WTC11 (cell line): ENCODE measurements around the gene C18orf32.

ENCODE experiments used
- CBFB ChIP-seq: sonication (generic); formaldehyde crosslinking; IDR thresholded peaks from 2 replicates; pipeline ENCODE4 v1.8.1; 2022; ENCODE audit warnings: mild to moderate bottlenecking, low read depth, missing genetic modification reagents
- KAT7 ChIP-seq: sonication (generic); formaldehyde crosslinking; IDR thresholded peaks from 2 replicates; pipeline ENCODE4 v1.8.1; 2023; ENCODE audit warnings: missing genetic modification reagents, mild to moderate bottlenecking, borderline replicate concordance
- MXD4 ChIP-seq: fragments of 250-450 bp; sonication (Bioruptor Pico); IDR thresholded peaks from 2 replicates; pipeline ENCODE4 v1.8.0; 2021; ENCODE audit warnings: mild to moderate bottlenecking, moderate library complexity, borderline replicate concordance
- RELA ChIP-seq: sonication (generic); formaldehyde crosslinking; IDR thresholded peaks from 2 replicates; pipeline ENCODE4 v1.8.1; 2022; ENCODE audit warnings: missing genetic modification reagents, mild to moderate bottlenecking, borderline replicate concordance
- TF ChIP-seq, protein P1 (sequence below): fragments of 200-600 bp; IDR thresholded peaks from 2 replicates; pipeline ENCODE4 v1.8.0; 2022; ENCODE audit warnings: antibody characterized with exemption
- TF ChIP-seq, protein P2 (sequence below): sonication (generic); formaldehyde crosslinking; IDR thresholded peaks from 2 replicates; pipeline ENCODE4 v1.8.1; 2023; ENCODE audit warnings: mild to moderate bottlenecking, missing genetic modification reagents, moderate library complexity
- TF ChIP-seq, protein P3 (sequence below): sonication (generic); formaldehyde crosslinking; IDR thresholded peaks from 2 replicates; pipeline ENCODE4 v1.8.0; 2022; ENCODE audit warnings: mild to moderate bottlenecking, missing genetic modification reagents

DNA sequence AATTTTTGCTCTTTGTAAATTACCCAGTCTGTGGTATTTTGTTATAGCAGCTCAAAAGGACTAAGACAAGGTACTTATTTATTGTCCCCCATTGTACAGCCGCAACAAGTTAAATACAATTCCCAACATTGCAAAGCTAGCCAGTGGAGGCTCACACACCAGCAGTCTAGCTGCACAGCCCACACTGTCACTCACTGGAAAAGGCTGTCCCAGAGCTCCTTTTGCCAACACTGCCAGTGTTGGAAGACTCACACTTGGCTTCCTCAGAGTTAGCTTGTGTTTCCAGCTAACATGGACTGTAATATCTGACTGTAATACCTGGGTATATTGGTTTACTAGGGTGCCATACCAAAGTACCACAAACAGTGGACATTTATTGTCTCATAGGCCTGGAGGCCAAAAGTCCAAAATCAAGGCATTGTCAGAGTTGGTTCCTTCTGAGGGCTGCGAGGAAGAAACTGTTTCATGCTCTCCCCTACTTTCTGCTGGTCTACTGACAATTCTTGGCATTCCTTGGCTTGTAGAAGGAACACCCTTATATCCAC lies 19.9 kb downstream of the C18orf32 start:
- no peak for TF ChIP-seq RELA (CRISPR knock-in tag)
- TF ChIP-seq, protein P1, sequence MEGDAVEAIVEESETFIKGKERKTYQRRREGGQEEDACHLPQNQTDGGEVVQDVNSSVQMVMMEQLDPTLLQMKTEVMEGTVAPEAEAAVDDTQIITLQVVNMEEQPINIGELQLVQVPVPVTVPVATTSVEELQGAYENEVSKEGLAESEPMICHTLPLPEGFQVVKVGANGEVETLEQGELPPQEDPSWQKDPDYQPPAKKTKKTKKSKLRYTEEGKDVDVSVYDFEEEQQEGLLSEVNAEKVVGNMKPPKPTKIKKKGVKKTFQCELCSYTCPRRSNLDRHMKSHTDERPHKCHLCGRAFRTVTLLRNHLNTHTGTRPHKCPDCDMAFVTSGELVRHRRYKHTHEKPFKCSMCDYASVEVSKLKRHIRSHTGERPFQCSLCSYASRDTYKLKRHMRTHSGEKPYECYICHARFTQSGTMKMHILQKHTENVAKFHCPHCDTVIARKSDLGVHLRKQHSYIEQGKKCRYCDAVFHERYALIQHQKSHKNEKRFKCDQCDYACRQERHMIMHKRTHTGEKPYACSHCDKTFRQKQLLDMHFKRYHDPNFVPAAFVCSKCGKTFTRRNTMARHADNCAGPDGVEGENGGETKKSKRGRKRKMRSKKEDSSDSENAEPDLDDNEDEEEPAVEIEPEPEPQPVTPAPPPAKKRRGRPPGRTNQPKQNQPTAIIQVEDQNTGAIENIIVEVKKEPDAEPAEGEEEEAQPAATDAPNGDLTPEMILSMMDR: no peak
- TF ChIP-seq MXD4 (CRISPR knock-in tag): no peak
- TF ChIP-seq, protein P2, sequence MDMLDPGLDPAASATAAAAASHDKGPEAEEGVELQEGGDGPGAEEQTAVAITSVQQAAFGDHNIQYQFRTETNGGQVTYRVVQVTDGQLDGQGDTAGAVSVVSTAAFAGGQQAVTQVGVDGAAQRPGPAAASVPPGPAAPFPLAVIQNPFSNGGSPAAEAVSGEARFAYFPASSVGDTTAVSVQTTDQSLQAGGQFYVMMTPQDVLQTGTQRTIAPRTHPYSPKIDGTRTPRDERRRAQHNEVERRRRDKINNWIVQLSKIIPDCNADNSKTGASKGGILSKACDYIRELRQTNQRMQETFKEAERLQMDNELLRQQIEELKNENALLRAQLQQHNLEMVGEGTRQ: no peak
- TF ChIP-seq CBFB: no peak
- TF ChIP-seq, protein P3, sequence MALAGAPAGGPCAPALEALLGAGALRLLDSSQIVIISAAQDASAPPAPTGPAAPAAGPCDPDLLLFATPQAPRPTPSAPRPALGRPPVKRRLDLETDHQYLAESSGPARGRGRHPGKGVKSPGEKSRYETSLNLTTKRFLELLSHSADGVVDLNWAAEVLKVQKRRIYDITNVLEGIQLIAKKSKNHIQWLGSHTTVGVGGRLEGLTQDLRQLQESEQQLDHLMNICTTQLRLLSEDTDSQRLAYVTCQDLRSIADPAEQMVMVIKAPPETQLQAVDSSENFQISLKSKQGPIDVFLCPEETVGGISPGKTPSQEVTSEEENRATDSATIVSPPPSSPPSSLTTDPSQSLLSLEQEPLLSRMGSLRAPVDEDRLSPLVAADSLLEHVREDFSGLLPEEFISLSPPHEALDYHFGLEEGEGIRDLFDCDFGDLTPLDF (CRISPR knock-in tag): no peak
- TF ChIP-seq KAT7 (CRISPR knock-in tag): no peak
